NCI-H2171 treated with DMSO at 0.1 percent for 48 hours (cell line): ENCODE results near the gene SPOCK1.

Experiments used
- DNase-seq: peaks from one replicate; lab custom pipeline; 2025; lab: John Stamatoyannopoulos, UW

The SPOCK1 gene

DNA sequence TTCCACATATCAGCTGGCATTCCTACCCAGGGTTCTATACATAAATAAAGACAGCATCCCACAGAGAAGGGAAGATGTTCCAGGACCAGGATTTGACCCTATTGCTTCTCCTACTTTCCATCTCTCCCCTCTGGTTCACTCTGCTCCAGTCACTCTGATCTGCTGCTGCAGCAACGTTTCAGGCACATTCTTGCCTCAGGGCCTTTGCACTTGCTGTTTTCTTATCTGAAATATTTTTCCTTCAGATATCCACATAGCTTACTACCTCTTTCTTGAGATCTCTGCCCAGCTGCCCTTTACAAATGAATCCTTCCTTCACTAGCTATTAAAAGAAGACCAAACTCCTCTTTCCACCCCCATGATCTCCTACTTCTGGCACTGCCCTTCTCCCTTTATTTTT is 204.5 kb downstream of the SPOCK1 start:
- DNase-seq: no peak

GRCh38 chr5:137292461-137293027 is 206.6 kb downstream of the SPOCK1 start:
- no peak for DNase-seq

DNA sequence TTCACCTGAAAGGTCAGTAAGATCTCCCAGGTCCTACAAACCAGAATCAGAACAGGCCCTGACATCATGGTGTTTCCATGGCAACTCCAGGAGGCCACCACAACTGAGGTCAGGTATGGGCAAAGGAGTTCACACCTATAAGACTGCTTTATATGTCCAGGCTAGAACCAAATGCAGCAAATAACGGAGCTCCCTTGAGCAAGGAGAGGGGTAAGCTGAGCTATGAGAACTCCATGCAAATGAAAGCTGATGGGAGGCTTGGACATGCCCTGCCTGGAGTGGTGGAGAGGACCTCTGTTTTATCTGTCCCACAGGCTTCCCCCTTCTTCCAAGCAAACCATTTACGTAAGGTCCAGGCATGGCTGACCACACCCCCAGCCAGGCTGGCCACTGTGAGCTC is 207.7 kb downstream of the SPOCK1 start:
- no peak for DNase-seq

GRCh38 chr5:137291031-137291430 is 208.1 kb downstream of the SPOCK1 start:
- DNase-seq: no peak

DNA sequence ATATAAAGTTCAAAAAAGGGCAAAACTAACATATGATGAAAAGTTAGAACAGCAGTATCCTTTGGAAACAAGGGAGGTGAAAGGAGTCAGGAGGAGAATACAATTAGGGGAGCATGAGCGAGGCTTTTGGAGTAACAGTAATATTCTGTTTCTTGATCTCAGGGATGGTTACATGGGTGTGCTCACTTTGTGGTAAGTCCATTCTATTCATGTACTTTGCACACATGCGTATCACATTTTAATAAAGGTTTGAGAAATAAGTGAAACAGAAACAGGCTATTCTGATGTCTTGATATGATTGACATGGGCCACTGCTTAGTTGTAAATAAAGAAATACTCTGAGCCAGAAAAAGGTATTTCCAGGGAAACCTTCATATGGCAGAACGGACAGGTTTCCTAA is 208.8 kb downstream of the SPOCK1 start:
- no peak for DNase-seq

DNA sequence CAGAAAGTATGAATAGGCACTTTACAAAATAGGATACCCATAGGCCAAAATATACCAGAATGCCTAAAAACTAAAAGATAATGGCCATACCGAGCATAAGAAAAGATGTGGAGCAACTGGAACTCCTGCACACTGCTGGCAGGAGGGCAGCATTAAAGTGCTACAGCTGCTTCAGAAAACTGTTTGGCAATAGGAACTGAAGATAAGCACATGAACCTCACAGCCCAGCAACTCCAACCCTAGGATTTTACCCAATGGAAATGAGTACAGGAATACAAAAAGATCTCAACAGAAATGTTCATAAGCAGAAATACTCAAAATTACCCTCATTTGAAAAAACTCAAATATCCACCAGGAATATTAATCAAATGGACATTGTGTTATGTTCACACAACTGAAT is 209.3 kb downstream of the SPOCK1 start:
- DNase-seq: no peak

GRCh38 chr5:137287569-137287968 is 211.6 kb downstream of the SPOCK1 start:
- DNase-seq: peak; percentile 24

GRCh38 chr5:137286025-137286610 is 213.0 kb downstream of the SPOCK1 start:
- DNase-seq: no peak

- DNase-seq: no peak
These were observed 215.3 kb downstream of the SPOCK1 start for GRCh38 chr5:137283801-137284200.

DNA sequence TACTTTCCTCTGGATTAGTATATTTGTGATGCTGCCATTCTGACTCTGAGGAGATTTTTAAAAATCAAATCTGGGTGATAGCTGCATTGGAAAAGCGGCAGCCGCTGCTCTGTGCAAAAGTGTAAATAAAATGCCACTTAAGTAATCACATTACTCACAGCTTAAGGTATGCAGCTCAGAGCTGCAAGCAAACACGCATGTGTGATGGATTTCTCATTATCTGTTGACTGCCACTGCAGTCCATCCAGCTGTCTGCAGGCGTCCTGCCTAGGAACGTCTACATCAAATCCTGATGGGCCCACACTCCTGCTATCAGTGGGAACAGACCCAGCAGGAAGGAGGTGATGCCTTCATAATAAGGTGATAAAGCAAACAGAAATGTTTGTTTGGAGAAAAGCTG is 216.9 kb downstream of the SPOCK1 start:
- no peak for DNase-seq

GRCh38 chr5:137281201-137281600 is 217.9 kb downstream of the SPOCK1 start:
- DNase-seq: no peak

DNA sequence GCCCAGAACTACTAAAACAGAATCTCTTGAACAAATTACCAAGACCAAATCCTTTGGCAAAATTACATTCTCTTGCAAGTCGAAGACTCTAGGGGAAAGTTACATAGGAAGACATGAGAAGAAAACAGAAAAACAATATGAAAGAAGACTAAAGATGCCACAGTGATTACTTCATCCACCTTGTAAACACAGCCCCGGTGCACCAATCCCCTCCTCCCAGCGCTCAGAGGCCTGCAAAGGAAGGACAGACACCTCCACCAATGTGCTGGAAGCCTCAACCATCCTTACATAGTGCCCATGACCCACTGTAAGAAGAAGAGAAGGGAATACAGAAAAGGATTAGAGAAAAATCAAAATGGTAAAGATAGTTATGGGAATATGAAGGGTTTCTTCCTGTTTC is 218.5 kb downstream of the SPOCK1 start:
- DNase-seq: no peak

DNA sequence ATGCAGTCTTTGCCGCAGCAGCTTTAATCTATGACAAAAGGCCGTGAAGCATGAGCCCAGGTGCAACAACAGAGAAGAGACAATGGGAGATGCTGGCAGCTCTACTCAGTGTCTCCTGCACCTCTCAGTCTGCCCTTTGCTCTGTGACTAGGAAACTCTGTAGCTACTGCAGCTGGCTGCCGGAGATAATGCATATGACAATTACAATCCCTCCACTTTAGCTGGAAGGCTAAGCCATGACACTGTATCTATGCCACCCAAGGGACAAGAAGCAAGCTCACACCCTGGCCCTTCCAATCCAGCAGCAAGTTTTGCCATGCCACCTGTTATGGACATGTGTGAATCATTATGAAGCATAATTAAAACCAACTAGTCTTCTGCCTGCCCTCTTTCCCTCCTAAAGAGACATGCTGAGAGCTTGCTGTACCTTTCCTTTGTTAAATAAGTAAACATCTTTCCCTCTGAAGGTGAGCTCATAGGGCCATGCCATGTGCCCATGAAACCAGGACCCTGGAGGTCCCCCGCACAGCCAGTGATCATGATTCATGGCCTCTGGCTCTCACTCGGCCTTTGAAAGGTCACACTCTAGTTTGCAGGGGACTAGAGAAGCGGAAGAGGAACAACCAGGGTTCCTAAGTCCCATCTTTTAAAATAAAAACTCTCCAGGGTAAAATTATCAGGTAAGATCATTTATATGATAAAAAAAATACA is 219.4 kb downstream of the SPOCK1 start:
- DNase-seq: peak; percentile 7

DNA sequence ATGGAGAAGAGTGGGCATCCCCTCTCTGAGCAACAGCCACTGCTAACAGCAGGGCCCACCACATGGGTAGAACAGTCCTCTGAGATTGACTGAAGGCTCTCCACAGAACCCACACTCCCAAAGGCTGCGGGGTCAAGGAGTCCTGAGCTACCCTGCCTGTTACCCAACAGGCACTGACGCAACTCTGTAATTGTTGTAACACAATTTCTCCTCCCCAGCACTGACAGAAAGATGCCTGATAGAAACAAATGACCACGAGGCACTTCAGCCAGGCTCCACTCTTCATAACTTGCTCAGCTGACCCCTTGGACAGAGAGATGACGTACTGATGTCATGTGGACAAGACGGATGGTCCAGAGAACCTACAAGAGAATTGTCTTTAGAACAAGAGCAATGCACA is 220.7 kb downstream of the SPOCK1 start:
- no peak for DNase-seq

DNA sequence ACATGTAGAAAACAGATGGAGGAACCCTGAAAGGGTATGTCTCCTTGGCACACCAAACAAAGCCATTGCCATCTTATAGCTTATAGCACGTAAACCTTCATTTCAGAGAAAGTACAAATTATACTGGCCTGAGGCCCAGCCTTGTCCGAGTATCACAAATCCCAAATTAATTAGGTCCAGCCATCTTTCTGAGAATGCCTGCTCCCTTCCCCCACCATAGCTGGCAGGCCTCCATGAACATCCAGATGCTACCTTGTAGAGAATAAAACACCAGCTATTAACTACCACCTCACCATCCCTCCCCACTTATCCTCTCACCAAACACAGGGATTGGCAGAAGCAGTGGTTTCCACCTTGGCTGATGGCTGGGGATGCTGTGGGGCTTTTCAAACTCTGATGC is 224.0 kb downstream of the SPOCK1 start:
- peak; percentile 46 for DNase-seq

GRCh38 chr5:137273511-137273910 is 225.6 kb downstream of the SPOCK1 start:
- no peak for DNase-seq

- DNase-seq: no peak
These were observed 226.3 kb downstream of the SPOCK1 start for GRCh38 chr5:137272831-137273230.

- no peak for DNase-seq
These were observed 229.2 kb downstream of the SPOCK1 start for GRCh38 chr5:137269946-137270345.

- no peak for DNase-seq
These were observed 229.9 kb downstream of the SPOCK1 start for GRCh38 chr5:137269274-137269673.

DNA sequence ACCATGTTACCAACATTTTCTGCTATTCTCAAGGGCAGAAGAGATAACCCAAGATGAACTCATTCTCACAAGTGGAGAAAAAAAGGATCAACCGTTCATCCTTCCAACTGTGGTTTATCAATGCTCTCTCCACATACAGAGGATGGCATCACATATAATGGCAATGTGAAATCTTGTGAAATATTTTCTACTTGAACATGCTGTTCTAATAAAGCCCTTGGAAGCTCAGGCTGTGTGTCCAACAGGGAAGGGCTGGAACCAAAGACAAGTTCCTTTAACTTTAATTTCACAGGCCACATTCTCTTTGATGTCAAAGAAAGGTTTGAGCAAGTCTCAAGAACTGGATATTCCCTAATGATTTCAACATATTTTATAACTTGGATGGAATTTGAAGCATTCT is 230.5 kb downstream of the SPOCK1 start:
- DNase-seq: no peak

DNA sequence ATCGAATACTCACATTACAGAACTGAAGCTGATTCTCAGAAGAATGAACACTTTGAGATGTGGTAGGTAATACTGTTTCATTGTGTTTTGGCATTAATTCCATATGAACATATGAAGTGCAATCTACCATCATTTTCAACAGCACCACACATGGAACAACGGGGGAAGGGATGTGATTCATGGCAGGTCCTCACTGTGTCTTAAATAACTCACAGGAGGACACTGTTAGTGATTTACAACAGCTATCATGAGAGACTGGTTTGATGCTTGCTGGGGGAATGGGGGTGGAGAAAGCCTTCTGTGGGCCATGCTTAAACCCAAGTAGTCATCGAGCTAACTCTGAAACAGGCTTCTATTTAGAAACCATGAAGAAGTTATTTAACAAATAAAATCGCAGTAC is 232.9 kb downstream of the SPOCK1 start:
- no peak for DNase-seq

DNA sequence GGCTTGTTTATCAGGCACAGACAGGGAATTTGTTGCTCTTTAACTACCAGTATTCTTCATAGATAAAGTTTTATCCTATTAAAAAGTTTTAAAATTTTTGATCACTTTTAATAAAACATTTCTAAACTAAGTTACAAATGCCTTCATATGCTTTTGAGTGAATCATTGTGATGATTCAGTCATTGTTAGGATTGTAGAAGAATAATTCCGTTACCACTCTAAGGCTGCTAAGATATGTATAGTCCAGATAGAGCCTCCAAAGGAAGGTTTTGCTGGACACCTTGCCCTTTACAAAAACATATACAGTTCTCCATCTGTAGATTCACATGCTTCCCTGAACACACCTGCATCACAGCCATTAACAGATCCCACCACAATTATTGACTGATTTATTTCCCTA is 233.7 kb downstream of the SPOCK1 start:
- no peak for DNase-seq

DNA sequence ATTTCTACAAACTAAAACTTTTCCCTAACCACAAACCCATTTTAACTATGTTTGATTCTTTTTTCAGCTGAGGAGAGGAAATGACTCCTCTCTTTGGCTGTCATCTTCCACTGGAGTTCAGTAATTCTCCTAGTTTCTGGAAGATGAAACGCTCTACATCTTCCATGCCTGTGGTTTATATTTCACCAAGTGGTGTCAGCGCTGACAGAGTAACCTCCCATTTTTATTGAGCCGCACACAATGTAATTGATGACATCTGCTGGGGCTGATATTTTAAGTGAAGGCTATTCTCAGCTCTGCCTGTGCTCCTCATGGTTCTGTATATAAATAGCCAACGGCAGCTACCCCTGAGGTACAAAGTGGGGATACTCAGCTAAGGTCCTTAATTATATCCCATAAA is 234.6 kb downstream of the SPOCK1 start:
- no peak for DNase-seq

DNA sequence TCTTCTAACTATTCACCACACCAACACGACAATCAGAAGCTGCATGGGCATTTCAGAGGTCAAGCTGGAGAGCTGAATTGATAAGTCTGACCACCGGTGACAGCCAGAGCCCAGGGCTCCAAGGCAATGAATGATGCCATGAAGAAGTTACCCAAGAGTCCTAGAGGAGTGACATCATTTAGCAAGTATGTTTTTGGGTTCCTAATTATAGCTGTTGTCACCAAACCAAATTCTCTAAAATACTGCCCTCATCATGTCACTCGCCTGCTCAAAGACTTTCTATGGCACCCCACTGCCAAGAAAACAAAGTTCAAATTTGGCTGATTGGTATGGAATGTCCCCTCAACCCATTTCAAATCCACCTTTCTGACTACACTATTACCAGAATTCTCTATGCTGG is 235.1 kb downstream of the SPOCK1 start:
- no peak for DNase-seq
